ENCODE data around the gene TSHZ2.

- TF ChIP-seq CTCF (IDR thresholded peaks at IDR 0.05; ENCODE audit: poor library complexity) (no peak), EZH2 (IDR thresholded peaks at IDR 0.05; ENCODE audit: borderline replicate concordance) (no peak), EZH2phosphoT487 (IDR thresholded peaks at IDR 0.05; ENCODE audit: low read depth, severe bottlenecking, unreplicated experiment) (no peak)
Measured at GRCh38 chr20:53205046-53205445, 232.9 kb downstream of the TSHZ2 start.
